HL-60 (cell line): ENCODE data around the gene SH3PXD2A.

Experiments used
- DNase-seq, 2 experiments: peaks; one replicate each; pipeline ENCODE4 v3.0.0-alpha.2; 2010 to 2020; ENCODE audit warnings: low read depth in 1 of 2, low spot score in 1 of 2
- H3K27ac ChIP-seq: fragments of 250-450 bp; sonication (Bioruptor Pico); replicated peaks from 2 replicates; pipeline ENCODE4 v1.5.1; 2020; ENCODE audit warnings: mild to moderate bottlenecking, moderate library complexity
- H3K27me3 ChIP-seq: fragments of 250-450 bp; sonication (Bioruptor Pico); 2 replicates; pipeline ENCODE4 v1.5.1; 2021; ENCODE audit warnings: mild to moderate bottlenecking, moderate library complexity; ENCODE audit not compliant: insufficient read depth, poor library complexity, severe bottlenecking
- H3K4me3 ChIP-seq: replicated peaks from 2 replicates; pipeline ENCODE4 v1.5.1; 2011; ENCODE audit warnings: mild to moderate bottlenecking, control low read depth, low read length; ENCODE audit not compliant: insufficient read depth
- CTCF ChIP-seq: IDR thresholded peaks from one replicate; pipeline ENCODE4 v1.5.1; 2011; ENCODE audit warnings: low read length, control low read depth, inconsistent platforms; ENCODE audit not compliant: insufficient read depth
- GABPA ChIP-seq: IDR thresholded peaks from 2 replicates; pipeline ENCODE4 v1.6.1; 2012; ENCODE audit warnings: low read depth
- POLR2AphosphoS5 ChIP-seq: IDR thresholded peaks from 2 replicates; pipeline ENCODE4 v1.6.1; 2012; ENCODE audit warnings: low read depth
- REST ChIP-seq: IDR thresholded peaks from 2 replicates; pipeline ENCODE4 v1.6.1; 2012; ENCODE audit warnings: low read depth; ENCODE audit not compliant: insufficient replicate concordance
- SPI1 ChIP-seq: IDR thresholded peaks from 2 replicates; pipeline ENCODE4 v1.6.1; 2012; ENCODE audit warnings: low read depth, mild to moderate bottlenecking, borderline replicate concordance

SH3PXD2A gene

GRCh38 chr10:103595933-103596726, 259.2 kb downstream of the SH3PXD2A start:
- Histone ChIP-seq H3K27ac (no peak overlapping the region), H3K27me3 (no peaks in the 10 kb centered on the region), H3K4me3 (no peak overlapping the region)
- no peak for DNase-seq
- TF ChIP-seq SPI1 (no peak), REST (no peak), GABPA (no peak), POLR2AphosphoS5 (no peak), CTCF (no peak)

- Histone ChIP-seq H3K27me3 (no peaks in the 10 kb centered on the region), H3K4me3 (no peak overlapping the region), H3K27ac (no peak overlapping the region)
- DNase-seq, result no peak
- TF ChIP-seq SPI1 (no peak), GABPA (no peak), CTCF (no peak), POLR2AphosphoS5 (no peak), REST (no peak)
Measured at GRCh38 chr10:103593022-103593570, 262.3 kb downstream of the SH3PXD2A start.

- no peak overlapping the region for H3K4me3 ChIP-seq
- H3K27me3 ChIP-seq, result no peaks in the 10 kb centered on the region
- H3K27ac ChIP-seq, result no peak overlapping the region
- TF ChIP-seq CTCF (peak; percentile 73), GABPA (no peak)
- peak in 1 of 2 experiments; percentile 42 for DNase-seq
Measured at GRCh38 chr10:103592186-103593021, 263.0 kb downstream of the SH3PXD2A start.
